MM.1S (cell line): Measurements from ENCODE around the gene CDC42SE2.
"Not testable (repeated sequence)": the region's sequence is repeated elsewhere in the genome, so short reads cannot be mapped to it uniquely, and the experiment has no call there.

ENCODE experiments used
- DNase-seq: peaks from one replicate; pipeline ENCODE4 v3.0.0-alpha.2; 2015
- H2AFZ ChIP-seq: fragments of 300-600 bp; sonication (generic); 2 replicates; pipeline ENCODE4 v1.6.0; 2016; ENCODE audit warnings: antibody characterized with exemption, low read length
- H3F3A ChIP-seq: fragments of 300-600 bp; sonication (generic); 2 replicates; pipeline ENCODE4 v1.6.1; 2016; ENCODE audit warnings: mild to moderate bottlenecking, antibody characterized with exemption, low read length, moderate library complexity, mixed read lengths; ENCODE audit not compliant: insufficient read depth
- H3K27ac ChIP-seq: fragments of 300-600 bp; sonication (generic); 2 replicates; pipeline ENCODE4 v1.5.1; 2016; ENCODE audit warnings: mild to moderate bottlenecking, low read length
- H3K27me3 ChIP-seq: fragments of 300-600 bp; sonication (generic); replicated peaks from 2 replicates; pipeline ENCODE4 v1.6.0; 2016; ENCODE audit warnings: low read length; ENCODE audit not compliant: insufficient read depth
- H3K36me3 ChIP-seq: fragments of 300-600 bp; sonication (generic); replicated peaks from 2 replicates; pipeline ENCODE4 v1.6.1; 2016; ENCODE audit warnings: mild to moderate bottlenecking, low read length, mixed read lengths; ENCODE audit not compliant: insufficient read depth
- H3K4me1 ChIP-seq: fragments of 300-600 bp; sonication (generic); 2 replicates; pipeline ENCODE4 v1.6.1; 2016; ENCODE audit warnings: low read length, mixed read lengths
- H3K4me2 ChIP-seq: fragments of 300-600 bp; sonication (generic); 2 replicates; pipeline ENCODE4 v1.6.0; 2016; ENCODE audit warnings: low read depth, low read length
- H3K4me3 ChIP-seq: fragments of 300-600 bp; sonication (generic); 2 replicates; pipeline ENCODE4 v1.5.1; 2016; ENCODE audit warnings: low read length, mixed read lengths
- H3K79me2 ChIP-seq: fragments of 300-600 bp; sonication (generic); 2 replicates; pipeline ENCODE4 v1.6.1; 2016; ENCODE audit warnings: mixed run types, low read length, mixed read lengths
- H3K9ac ChIP-seq: fragments of 300-600 bp; sonication (generic); 2 replicates; pipeline ENCODE4 v1.6.1; 2016; ENCODE audit warnings: low read length, mixed read lengths
- H3K9me2 ChIP-seq: fragments of 300-600 bp; sonication (generic); replicated peaks from 2 replicates; pipeline ENCODE4 v1.6.1; 2016; ENCODE audit warnings: mild to moderate bottlenecking, low read length, mixed read lengths; ENCODE audit not compliant: insufficient read depth
- H3K9me3 ChIP-seq: fragments of 300-600 bp; sonication (generic); replicated peaks from 2 replicates; pipeline ENCODE4 v1.6.1; 2016; ENCODE audit warnings: mild to moderate bottlenecking, low read length, mixed read lengths; ENCODE audit not compliant: insufficient read depth
- H4K20me1 ChIP-seq: fragments of 300-600 bp; sonication (generic); 2 replicates; pipeline ENCODE4 v1.6.1; 2016; ENCODE audit warnings: mild to moderate bottlenecking, low read length, moderate library complexity, mixed read lengths; ENCODE audit not compliant: insufficient read depth
- CTCF ChIP-seq: fragments of 300-600 bp; sonication (generic); IDR thresholded peaks from 2 replicates; pipeline ENCODE4 v1.5.1; 2016; ENCODE audit warnings: antibody characterized with exemption, low read length, mixed read lengths
- EZH2 ChIP-seq: fragments of 300-600 bp; sonication (generic); optimal IDR thresholded peaks from 2 replicates; pipeline ENCODE3; 2017; ENCODE audit warnings: low read depth, mild to moderate bottlenecking, antibody characterized with exemption, low read length, mixed read lengths
- EZH2phosphoT487 ChIP-seq: fragments of 300-600 bp; sonication (generic); IDR thresholded peaks from 2 replicates; pipeline ENCODE4 v1.6.1; 2018; ENCODE audit warnings: antibody characterized with exemption, low read length

Gene CDC42SE2

GRCh38 chr5:131346204-131346603 is 82.4 kb downstream of the CDC42SE2 start:
- H3K27me3 ChIP-seq, H3K4me3 ChIP-seq, H3F3A ChIP-seq, H3K4me1 ChIP-seq, DNase-seq, H3K27ac ChIP-seq, H3K9me3 ChIP-seq, H3K36me3 ChIP-seq, H3K4me2 ChIP-seq, H3K9me2 ChIP-seq, H3K9ac ChIP-seq, H2AFZ ChIP-seq, H4K20me1 ChIP-seq: not testable (repeated sequence)
- peaks cover 25% of the 10 kb centered on the region for H3K79me2 ChIP-seq

GRCh38 chr5:131353991-131354390 is 90.1 kb downstream of the CDC42SE2 start:
- H3K4me2 ChIP-seq: no peak overlapping the region
- no peaks in the 10 kb centered on the region; the same call in 1 of the 2 replicates for H3K36me3 ChIP-seq
- H3K4me1 ChIP-seq: peaks cover 20% of the 10 kb centered on the region
- no peak overlapping the region for H3K27ac ChIP-seq
- peaks cover 73% of the 10 kb centered on the region for H3K79me2 ChIP-seq
- H3K27me3 ChIP-seq: no peaks in the 10 kb centered on the region
- TF ChIP-seq EZH2: no peak
- TF ChIP-seq EZH2phosphoT487: no peak
- no peak for TF ChIP-seq CTCF
- no peak overlapping the region for H2AFZ ChIP-seq
- no peaks in the 10 kb centered on the region for H4K20me1 ChIP-seq
- H3K9me3 ChIP-seq: no peaks in the 10 kb centered on the region; the same call in 1 of the 2 replicates
- no peaks in the 10 kb centered on the region for H3K9me2 ChIP-seq
- no peak overlapping the region for H3K4me3 ChIP-seq
- no peak for DNase-seq
- no peak overlapping the region for H3K9ac ChIP-seq
- H3F3A ChIP-seq: peaks cover 8% of the 10 kb centered on the region

DNA sequence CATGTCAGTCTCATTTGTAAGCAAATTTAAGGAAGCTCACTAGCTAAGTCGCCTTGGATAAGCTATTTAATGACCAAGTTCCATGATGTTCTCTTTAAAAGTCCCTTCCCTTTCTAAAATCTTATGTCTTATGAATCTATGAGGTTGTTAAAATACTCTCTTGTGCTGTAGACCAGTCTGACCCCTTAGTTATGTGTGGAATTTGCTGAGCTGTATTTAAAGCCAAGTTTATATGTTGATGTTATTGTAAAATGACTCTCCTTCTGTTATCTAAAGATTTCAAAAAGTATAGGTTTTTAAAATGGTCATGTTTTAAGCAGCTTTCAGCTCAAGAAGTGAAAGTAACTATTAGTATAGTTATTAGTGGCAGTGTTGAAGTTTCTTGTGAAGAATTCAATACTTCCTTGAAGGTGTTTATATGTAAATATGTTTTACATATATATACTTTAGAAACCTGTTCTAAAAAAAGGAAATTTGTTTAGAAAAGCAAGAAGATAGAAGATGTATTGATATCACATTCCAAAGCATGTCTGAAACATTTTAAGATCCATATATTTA is 92.2 kb downstream of the CDC42SE2 start:
- Histone ChIP-seq H4K20me1 (no peaks in the 10 kb centered on the region), H3K27me3 (no peaks in the 10 kb centered on the region), H3K79me2 (peaks cover 92% of the 10 kb centered on the region), H3K36me3 (no peaks in the 10 kb centered on the region; the same call in 1 of the 2 replicates), H3K4me3 (no peak overlapping the region), H2AFZ (no peak overlapping the region), H3K4me2 (no peak overlapping the region), H3K27ac (no peak overlapping the region), H3F3A (peaks cover 8% of the 10 kb centered on the region), H3K9ac (no peak overlapping the region), H3K4me1 (peaks cover 20% of the 10 kb centered on the region), H3K9me3 (no peaks in the 10 kb centered on the region; the same call in 1 of the 2 replicates), H3K9me2 (no peaks in the 10 kb centered on the region)
- DNase-seq: no peak
- TF ChIP-seq EZH2phosphoT487: no peak
- TF ChIP-seq CTCF: no peak
- no peak for TF ChIP-seq EZH2

DNA sequence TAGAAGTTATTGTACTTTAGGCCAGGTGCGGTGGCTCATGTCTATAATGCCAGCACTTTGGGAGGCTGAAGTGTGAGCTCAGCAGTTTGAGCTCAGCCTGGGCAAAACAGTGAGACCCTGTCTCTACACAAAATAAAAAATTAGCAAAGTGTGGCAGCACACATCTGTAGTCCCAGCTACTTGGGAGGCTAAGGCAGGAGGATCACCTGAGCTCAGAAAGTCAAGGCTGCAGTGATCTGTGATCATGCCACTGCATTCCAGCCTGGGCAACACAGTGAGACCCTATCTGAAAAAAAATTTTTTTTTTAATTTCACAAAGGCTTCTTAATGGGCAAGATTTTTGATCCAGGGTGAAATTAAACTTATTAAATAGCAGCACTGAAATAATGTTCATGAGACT is 92.8 kb downstream of the CDC42SE2 start:
- H3F3A ChIP-seq: peaks cover 8% of the 10 kb centered on the region
- H4K20me1 ChIP-seq: no peaks in the 10 kb centered on the region
- no peak for DNase-seq
- TF ChIP-seq CTCF: no peak
- no peak for TF ChIP-seq EZH2
- no peak for TF ChIP-seq EZH2phosphoT487
- H3K9me3 ChIP-seq: no peaks in the 10 kb centered on the region; the same call in 1 of the 2 replicates
- H3K9me2 ChIP-seq: no peaks in the 10 kb centered on the region
- H3K9ac ChIP-seq: no peak overlapping the region
- H3K79me2 ChIP-seq: peaks cover 96% of the 10 kb centered on the region
- H2AFZ ChIP-seq: no peak overlapping the region
- H3K4me1 ChIP-seq: peaks cover 20% of the 10 kb centered on the region
- no peaks in the 10 kb centered on the region for H3K27me3 ChIP-seq
- no peak overlapping the region for H3K27ac ChIP-seq
- H3K36me3 ChIP-seq: no peaks in the 10 kb centered on the region; the same call in 1 of the 2 replicates
- no peak overlapping the region for H3K4me2 ChIP-seq
- no peak overlapping the region for H3K4me3 ChIP-seq
